H1 (cell line): ENCODE measurements around the gene RETREG1. TPM values are rescaled to one million over a fixed set of nuclear protein-coding genes. Genes with fewer than 3 reads are reported as not detected.

Experiments used
- CTCF ChIA-PET: fragments of 300-600 bp; sonication (Branson Sonifier 250); formaldehyde crosslinking; loops from one replicate; lab custom pipeline; 2021; ENCODE audit not compliant: partially characterized antibody; lab: Charles Lee
- POLR2A ChIA-PET: fragments of 300-600 bp; sonication (Branson Sonifier 250); formaldehyde crosslinking; loops from one replicate; lab custom pipeline; 2021; ENCODE audit warnings: inconsistent platforms; ENCODE audit not compliant: partially characterized antibody; lab: Charles Lee
- DNase-seq, 2 experiments: peaks; one replicate each; pipeline versions ENCODE4 v3.0.0 to v3.0.0-alpha.2; 2010 to 2022; ENCODE audit warnings: low spot score in 2 of 2, low read depth in 1 of 2, mixed read lengths in 1 of 2
- FAIRE-seq: peaks from 2 replicates; lab custom pipeline; 2011; peaks lifted over from hg19 to GRCh38; lab: Jason Lieb, UNC
- H2AFZ ChIP-seq: 2 replicates; pipeline ENCODE4 v1.8.1; 2012; ENCODE audit warnings: low read length, inconsistent platforms
- H2AK5ac ChIP-seq: 2 replicates; pipeline ENCODE4 v1.6.1; 2013; ENCODE audit warnings: low read depth, low read length
- H2BK120ac ChIP-seq: replicated peaks from 2 replicates; pipeline ENCODE3; 2013; ENCODE audit warnings: low read depth, low read length, inconsistent platforms
- H2BK12ac ChIP-seq: 2 replicates; pipeline ENCODE4 v1.6.1; 2013; ENCODE audit warnings: low read depth, low read length
- H2BK15ac ChIP-seq: 2 replicates; pipeline ENCODE4 v1.6.1; 2013; ENCODE audit warnings: low read length
- H2BK20ac ChIP-seq: 2 replicates; pipeline ENCODE4 v1.6.1; 2013; ENCODE audit warnings: low read length
- H2BK5ac ChIP-seq: 2 replicates; pipeline ENCODE4 v1.6.1; 2013; ENCODE audit warnings: low read depth, low read length
- H3K14ac ChIP-seq: 2 replicates; pipeline ENCODE4 v1.6.1; 2013; ENCODE audit warnings: inconsistent platforms; ENCODE audit not compliant: insufficient read length
- H3K18ac ChIP-seq: 2 replicates; pipeline ENCODE4 v1.6.1; 2013; ENCODE audit warnings: low read length; ENCODE audit errors: extremely low read depth
- H3K23ac ChIP-seq: 2 replicates; pipeline ENCODE4 v1.6.1; 2013; ENCODE audit warnings: inconsistent platforms; ENCODE audit not compliant: insufficient read length
- H3K23me2 ChIP-seq: 2 replicates; pipeline ENCODE4 v1.6.1; 2013; ENCODE audit warnings: low read depth, low read length
- H3K27ac ChIP-seq: 2 replicates; pipeline ENCODE4 v1.6.1; 2011; ENCODE audit warnings: low read depth, low read length, inconsistent platforms
- H3K27me3 ChIP-seq, 4 experiments: replicated peaks in 1 of 4; 1 replicate in 1 of 4; 2 replicates in 3 of 4; pipeline versions ENCODE4 v1.6.1 to v1.8.1; 2011 to 2013; ENCODE audit warnings: low read length in 3 of 4, mild to moderate bottlenecking in 3 of 4, inconsistent platforms in 2 of 4, mixed read lengths in 2 of 4, moderate library complexity in 1 of 4; ENCODE audit not compliant: control insufficient read depth in 3 of 4, insufficient read depth in 3 of 4; ENCODE audit errors: extremely low read depth in 1 of 4
- H3K36me3 ChIP-seq, 4 experiments: 2 replicates each; pipeline versions ENCODE4 v1.6.1 to v1.8.1; 2011 to 2013; ENCODE audit warnings: mild to moderate bottlenecking in 4 of 4, low read length in 3 of 4, moderate library complexity in 2 of 4, control low read depth in 1 of 4, inconsistent platforms in 1 of 4; ENCODE audit not compliant: insufficient read depth in 4 of 4, control insufficient read depth in 2 of 4
- H3K4ac ChIP-seq: replicated peaks from 2 replicates; pipeline ENCODE3; 2013; ENCODE audit warnings: low read length, low read depth, mixed read lengths, inconsistent platforms; ENCODE audit not compliant: insufficient read length
- H3K4me1 ChIP-seq, 4 experiments: replicated peaks in 1 of 4; 1 replicate in 1 of 4; 2 replicates in 3 of 4; pipeline versions ENCODE4 v1.6.1 to v1.8.1; 2011 to 2013; ENCODE audit warnings: low read length in 3 of 4, inconsistent platforms in 2 of 4, mixed read lengths in 1 of 4; ENCODE audit not compliant: insufficient read depth in 4 of 4, control insufficient read depth in 3 of 4
- H3K4me2 ChIP-seq, 2 experiments: 2 replicates each; pipeline versions ENCODE4 v1.6.1 to v1.8.1; 2011 to 2013; ENCODE audit warnings: low read depth in 2 of 2, low read length in 2 of 2, control low read depth in 1 of 2, inconsistent platforms in 1 of 2, mild to moderate bottlenecking in 1 of 2; ENCODE audit not compliant: insufficient read depth in 1 of 2
- H3K4me3 ChIP-seq, 4 experiments: fragments of 200-600, 300-600 bp in 1 of 4; sonication (generic), shearing (Covaris generic), sonication (Bioruptor Twin) in 1 of 4; 2 replicates each; pipeline versions ENCODE4 v1.5.1 to v1.8.1; 2011 to 2016; ENCODE audit warnings: low read length in 4 of 4, low read depth in 3 of 4, control low read depth in 2 of 4, inconsistent platforms in 2 of 4, mild to moderate bottlenecking in 2 of 4, mixed read lengths in 1 of 4, moderate library complexity in 1 of 4; ENCODE audit not compliant: insufficient read depth in 2 of 4; ENCODE audit errors: extremely low read depth in 1 of 4
- H3K56ac ChIP-seq: replicated peaks from 2 replicates; pipeline ENCODE3; 2013; ENCODE audit warnings: low read depth, mild to moderate bottlenecking, mixed read lengths, low read length, inconsistent platforms; ENCODE audit not compliant: insufficient read length
- H3K79me1 ChIP-seq: 2 replicates; pipeline ENCODE4 v1.6.1; 2013; ENCODE audit warnings: low read depth, low read length, control low read depth
- H3K79me2 ChIP-seq, 2 experiments: 2 replicates each; pipeline versions ENCODE4 v1.6.1 to v1.8.1; 2012 to 2013; ENCODE audit warnings: low read length in 2 of 2, mild to moderate bottlenecking in 2 of 2, inconsistent platforms in 1 of 2; ENCODE audit not compliant: insufficient read depth in 2 of 2, control insufficient read depth in 1 of 2
- H3K9ac ChIP-seq, 4 experiments: replicated peaks in 1 of 4; 1 replicate in 1 of 4; 2 replicates in 3 of 4; pipeline versions ENCODE4 v1.6.1 to v1.8.1; 2011 to 2013; ENCODE audit warnings: low read depth in 3 of 4, low read length in 3 of 4, control low read depth in 2 of 4, mild to moderate bottlenecking in 2 of 4, moderate library complexity in 2 of 4, inconsistent platforms in 1 of 4; ENCODE audit errors: extremely low read depth in 1 of 4
- H3K9me3 ChIP-seq, 2 experiments: 2 replicates each; pipeline versions ENCODE4 v1.6.1 to v1.8.1; 2012 to 2013; ENCODE audit warnings: mild to moderate bottlenecking in 2 of 2, moderate library complexity in 2 of 2, control low read depth in 1 of 2, inconsistent platforms in 1 of 2, low read depth in 1 of 2, low read length in 1 of 2, mixed read lengths in 1 of 2; ENCODE audit not compliant: insufficient read depth in 2 of 2
- H4K20me1 ChIP-seq, 2 experiments: replicated peaks in 1 of 2; 2 replicates each; pipeline versions ENCODE3 to v1.8.1; 2011 to 2013; ENCODE audit warnings: inconsistent platforms in 2 of 2, low read length in 2 of 2, mild to moderate bottlenecking in 1 of 2; ENCODE audit not compliant: insufficient read depth in 2 of 2, control insufficient read depth in 1 of 2
- H4K5ac ChIP-seq: 2 replicates; pipeline ENCODE4 v1.6.1; 2013; ENCODE audit warnings: low read length, low read depth, mixed read lengths, inconsistent platforms; ENCODE audit not compliant: insufficient read length
- H4K8ac ChIP-seq: 2 replicates; pipeline ENCODE4 v1.8.0; 2013; ENCODE audit warnings: mild to moderate bottlenecking, moderate library complexity, low read length, inconsistent platforms; ENCODE audit not compliant: insufficient read depth; ENCODE audit errors: extremely low read depth
- H4K91ac ChIP-seq: replicated peaks from 2 replicates; pipeline ENCODE3; 2013; ENCODE audit warnings: low read length, mixed read lengths, inconsistent platforms; ENCODE audit not compliant: insufficient read length
- ATF2 ChIP-seq: IDR thresholded peaks from 2 replicates; pipeline ENCODE4 v1.6.1; 2012; ENCODE audit warnings: low read length, inconsistent platforms
- JUND ChIP-seq: IDR thresholded peaks from 2 replicates; pipeline ENCODE4 v1.6.1; 2011; ENCODE audit warnings: mild to moderate bottlenecking, improper control_type of control experiment, low read length
- NANOG ChIP-seq: IDR thresholded peaks from 2 replicates; pipeline ENCODE4 v1.6.1; 2011; ENCODE audit warnings: low read length, low read depth, mild to moderate bottlenecking, inconsistent platforms; ENCODE audit not compliant: insufficient read depth, poor library complexity, severe bottlenecking
- TAF1 ChIP-seq: IDR thresholded peaks from 2 replicates; pipeline ENCODE4 v1.6.1; 2011; ENCODE audit warnings: mild to moderate bottlenecking, low read depth, low read length
- WGBS, 2 experiments: shearing (Covaris generic) in 1 of 2; methylation state at CpG; one replicate each; pipeline versions ENCODE4 v1.1.6 to v1.1.7; 2013 to 2015; ENCODE audit warnings: low lambda C conversion rate in 2 of 2, mixed read lengths in 2 of 2, inconsistent platforms in 1 of 2, low coverage in 1 of 2, missing lambda C conversion rate in 1 of 2; ENCODE audit not compliant: insufficient replicate concordance in 2 of 2, insufficient coverage in 1 of 2, insufficient read length in 1 of 2; ENCODE audit errors: extremely low coverage in 1 of 2, missing lambda C conversion rate in 1 of 2; 5-methylcytosine and 5-hydroxymethylcytosine counted together
- polyA plus RNA-seq, 7 experiments: library from polyadenylated mRNA; depleted of rRNA in 3 of 7; stranded (reverse) in 5 of 7; unstranded in 2 of 7; fragments of >200 nt in 5 of 7; fragments of 200-250 nt in 2 of 7; gene quantifications; 1 replicate in 5 of 7; 2 replicates in 1 of 7; 4 replicates in 1 of 7; pipeline versions ENCODE4 v1.2.1 to v1.2.3, GENCODE V29; 2011 to 2013; ENCODE audit warnings: missing spikeins in 2 of 7, mixed read lengths in 2 of 7
- total RNA-seq: library from RNA; stranded (reverse); fragmentation: NEBNext Ultra II Directional; extraction: Animal tissue kit (Norgen Biotek cat#: 25700); gene quantifications from 2 replicates; pipeline ENCODE4 v1.2.1, GENCODE V29; 2021

The RETREG1 gene
- total and polyA plus RNA-seq, 2 of the 8 experiments (the other 6 are each of a cell fraction or from before 2014, with no cell fraction given): 0.62 to 1.9 TPM

- H3K23me2 ChIP-seq: no peaks in the 10 kb centered on the region
- H4K8ac ChIP-seq: no peak overlapping the region
- no peak overlapping the region for H2AFZ ChIP-seq
- no peaks in the 10 kb centered on the region for H3K36me3 ChIP-seq
- H3K4ac ChIP-seq: no peak overlapping the region
- CTCF ChIA-PET: interaction anchor here (1.0 to 4.5 kb wide), 2 partner anchors 29 to 124 kb away, joined by 3 to 25 read pairs; no protein-coding TSS in a partner anchor
- FAIRE-seq (no peak), DNase-seq (no peak)
- H2BK12ac ChIP-seq: no peak overlapping the region
- no peak overlapping the region for H3K9ac ChIP-seq
- H3K14ac ChIP-seq: no peak overlapping the region
- no peak overlapping the region for H2BK20ac ChIP-seq
- TF ChIP-seq TAF1 (no peak), ATF2 (no peak), NANOG (no peak), JUND (no peak)
- no peak overlapping the region for H2BK5ac ChIP-seq
- H3K23ac ChIP-seq: no peak overlapping the region
- WGBS, 2 experiments: 95% methylated on average over 6 of the region's 6 CpGs; no CpG with 5 or more reads in 1 of the 2 experiments
- no peak overlapping the region for H2AK5ac ChIP-seq
- H3K56ac ChIP-seq: no peak overlapping the region
- no peak overlapping the region for H4K5ac ChIP-seq
- no peaks in the 10 kb centered on the region; a peak in 1 of 7 replicates for H3K27me3 ChIP-seq
- H4K20me1 ChIP-seq: no peaks in the 10 kb centered on the region
- no peaks in the 10 kb centered on the region for H3K79me1 ChIP-seq
- no peak overlapping the region for H3K18ac ChIP-seq
- no peaks in the 10 kb centered on the region for H3K79me2 ChIP-seq
- H3K9me3 ChIP-seq: no peaks in the 10 kb centered on the region
- H3K4me2 ChIP-seq: no peak overlapping the region
- POLR2A ChIA-PET: interaction anchor here (0.5 kb wide), 1 partner anchor 31 kb away, joined by 4 read pairs; no protein-coding TSS in a partner anchor
- peaks cover 1 to 6% (median 3%) of the 10 kb centered on the region in 4 experiments; a peak in 6 of 7 replicates for H3K4me1 ChIP-seq
- H2BK15ac ChIP-seq: 0 out of 2 replicates have a peak overlapping the region, but pooled peaks have one; percentile 88
- no peak overlapping the region for H2BK120ac ChIP-seq
- H3K4me3 ChIP-seq: no peak overlapping the region
- no peak overlapping the region for H4K91ac ChIP-seq
- H3K27ac ChIP-seq: no peak overlapping the region
Observed at GRCh38 chr5:16580382-16580781, 36.4 kb downstream of the RETREG1 start.
